Adipocyte (in vitro differentiated cells): ENCODE results near the gene MIER1.

Experiments
- DNase-seq: peaks from one replicate; pipeline ENCODE4 v3.0.0-alpha.2; 2015; ENCODE audit warnings: low read depth
- H3K27me3 ChIP-seq: replicated peaks from 2 replicates; pipeline ENCODE4 v1.7.0; 2013; ENCODE audit warnings: mild to moderate bottlenecking, low read length, moderate library complexity; ENCODE audit not compliant: control insufficient read depth, insufficient read depth
- H3K36me3 ChIP-seq: 2 replicates; pipeline ENCODE4 v1.7.0; 2013; ENCODE audit warnings: low read length, mild to moderate bottlenecking, moderate library complexity; ENCODE audit not compliant: control insufficient read depth, insufficient read depth, severe bottlenecking
- H3K4me1 ChIP-seq: 2 replicates; pipeline ENCODE4 v1.7.0; 2013; ENCODE audit warnings: mild to moderate bottlenecking, low read length, moderate library complexity; ENCODE audit not compliant: control insufficient read depth, insufficient read depth
- H3K4me3 ChIP-seq: 2 replicates; pipeline ENCODE4 v1.7.0; 2013; ENCODE audit warnings: mild to moderate bottlenecking, low read length, moderate library complexity
- H3K9ac ChIP-seq: 2 replicates; pipeline ENCODE4 v1.7.0; 2013; ENCODE audit warnings: mild to moderate bottlenecking, low read length, moderate library complexity
- H3K9me3 ChIP-seq: 2 replicates; pipeline ENCODE4 v1.7.0; 2013; ENCODE audit warnings: mild to moderate bottlenecking, low read length, moderate library complexity; ENCODE audit not compliant: control insufficient read depth

Gene MIER1

GRCh38 chr1:67031121-67031858 is 106.5 kb downstream of the MIER1 start:
- no peaks in the 10 kb centered on the region for H3K27me3 ChIP-seq
- H3K4me3 ChIP-seq, result no peak overlapping the region
- H3K4me1 ChIP-seq, result peaks cover 15% of the 10 kb centered on the region
- H3K36me3 ChIP-seq, result peaks cover 24% of the 10 kb centered on the region
- DNase-seq, result no peak
- peak overlapping the region; percentile 61 for H3K9ac ChIP-seq
- no peaks in the 10 kb centered on the region for H3K9me3 ChIP-seq

GRCh38 chr1:67031859-67032247 is 107.1 kb downstream of the MIER1 start:
- H3K36me3 ChIP-seq, result peaks cover 30% of the 10 kb centered on the region
- H3K4me3 ChIP-seq, result no peak overlapping the region
- H3K4me1 ChIP-seq, result peaks cover 15% of the 10 kb centered on the region
- H3K27me3 ChIP-seq, result no peaks in the 10 kb centered on the region
- no peak for DNase-seq
- peak overlapping the region; percentile 61 for H3K9ac ChIP-seq
- peaks cover 2% of the 10 kb centered on the region for H3K9me3 ChIP-seq
